ENCODE data around the gene WDR7.

DNA sequence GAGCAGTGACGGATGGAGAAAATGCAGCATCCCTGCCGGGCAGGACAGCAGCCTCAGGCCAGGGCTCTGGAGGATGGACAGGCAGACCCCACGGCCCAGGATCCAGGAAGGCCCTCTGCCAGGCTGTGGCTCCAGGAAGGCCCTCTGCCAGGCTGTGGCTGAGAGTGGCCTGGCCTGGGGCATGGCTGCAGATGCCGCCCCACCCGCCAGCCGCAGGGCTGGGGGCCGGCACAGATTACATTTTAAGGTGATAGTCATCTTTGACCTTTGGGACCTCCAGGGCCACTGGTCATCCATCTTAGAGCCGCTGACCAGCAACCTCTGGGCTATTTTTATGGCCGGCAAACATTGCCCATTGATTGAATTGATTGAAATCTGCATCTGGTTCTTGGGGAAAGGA, 397.7 kb downstream of the WDR7 start:
- no peak for TF ChIP-seq EZH2 (IDR thresholded peaks at IDR 0.05; ENCODE audit: borderline replicate concordance)
- TF ChIP-seq, protein P1, sequence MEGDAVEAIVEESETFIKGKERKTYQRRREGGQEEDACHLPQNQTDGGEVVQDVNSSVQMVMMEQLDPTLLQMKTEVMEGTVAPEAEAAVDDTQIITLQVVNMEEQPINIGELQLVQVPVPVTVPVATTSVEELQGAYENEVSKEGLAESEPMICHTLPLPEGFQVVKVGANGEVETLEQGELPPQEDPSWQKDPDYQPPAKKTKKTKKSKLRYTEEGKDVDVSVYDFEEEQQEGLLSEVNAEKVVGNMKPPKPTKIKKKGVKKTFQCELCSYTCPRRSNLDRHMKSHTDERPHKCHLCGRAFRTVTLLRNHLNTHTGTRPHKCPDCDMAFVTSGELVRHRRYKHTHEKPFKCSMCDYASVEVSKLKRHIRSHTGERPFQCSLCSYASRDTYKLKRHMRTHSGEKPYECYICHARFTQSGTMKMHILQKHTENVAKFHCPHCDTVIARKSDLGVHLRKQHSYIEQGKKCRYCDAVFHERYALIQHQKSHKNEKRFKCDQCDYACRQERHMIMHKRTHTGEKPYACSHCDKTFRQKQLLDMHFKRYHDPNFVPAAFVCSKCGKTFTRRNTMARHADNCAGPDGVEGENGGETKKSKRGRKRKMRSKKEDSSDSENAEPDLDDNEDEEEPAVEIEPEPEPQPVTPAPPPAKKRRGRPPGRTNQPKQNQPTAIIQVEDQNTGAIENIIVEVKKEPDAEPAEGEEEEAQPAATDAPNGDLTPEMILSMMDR (IDR thresholded peaks at IDR 0.05; ENCODE audit: poor library complexity), result no peak
- no peak for TF ChIP-seq EZH2phosphoT487 (IDR thresholded peaks at IDR 0.05; ENCODE audit: low read depth, severe bottlenecking, unreplicated experiment)
